Fibroblast of lung (primary cell): ENCODE results near the gene ZNF543. TPM values are rescaled to one million over a fixed set of nuclear protein-coding genes. Genes with fewer than 3 reads are reported as not detected.
A peak's percentile ranks its signal among the peaks of the same experiment; 100 is the strongest.
"Not testable (repeated sequence)": the region's sequence is repeated elsewhere in the genome, so short reads cannot be mapped to it uniquely, and the experiment has no call there.

Source experiments
- DNase-seq, 2 donors: peaks; one replicate each; pipeline versions ENCODE4 v3.0.0 to v3.0.0-alpha.2; 2010; ENCODE audit warnings: low read depth in 2 of 2
- H2AFZ ChIP-seq: 2 replicates; pipeline ENCODE4 v1.5.1; 2012; ENCODE audit warnings: low read length, control low read depth, inconsistent platforms
- H3K27ac ChIP-seq: 2 replicates; pipeline ENCODE4 v1.5.1; 2011; ENCODE audit warnings: low read length, control low read depth; ENCODE audit not compliant: insufficient read depth
- H3K27me3 ChIP-seq: 2 replicates; pipeline ENCODE4 v1.5.1; 2011; ENCODE audit warnings: mild to moderate bottlenecking, low read length; ENCODE audit not compliant: control insufficient read depth, insufficient read depth
- H3K36me3 ChIP-seq: 2 replicates; pipeline ENCODE4 v1.5.1; 2011; ENCODE audit warnings: low read length; ENCODE audit not compliant: control insufficient read depth, insufficient read depth
- H3K4me1 ChIP-seq: 2 replicates; pipeline ENCODE4 v1.5.1; 2011; ENCODE audit warnings: low read length; ENCODE audit not compliant: control insufficient read depth, insufficient read depth; ENCODE audit errors: extremely low read depth
- H3K4me2 ChIP-seq: 2 replicates; pipeline ENCODE4 v1.5.1; 2011; ENCODE audit warnings: low read length, control low read depth; ENCODE audit not compliant: insufficient read depth; ENCODE audit errors: extremely low read depth
- H3K4me3 ChIP-seq, 4 experiments: fragments of 200-600 bp in 1 of 4; sonication (generic) in 1 of 4; replicated peaks in 1 of 4; 2 replicates each; pipeline ENCODE4 v1.5.1; 2011 to 2016; ENCODE audit warnings: low read length in 4 of 4, low read depth in 3 of 4, mild to moderate bottlenecking in 3 of 4, control low read depth in 2 of 4, inconsistent platforms in 1 of 4, mixed read lengths in 1 of 4; ENCODE audit not compliant: insufficient read depth in 1 of 4; ENCODE audit errors: control extremely low read depth in 1 of 4
- H3K79me2 ChIP-seq: 2 replicates; pipeline ENCODE4 v1.5.1; 2012; ENCODE audit warnings: mild to moderate bottlenecking, low read length, inconsistent platforms; ENCODE audit not compliant: control insufficient read depth, insufficient read depth
- H3K9ac ChIP-seq: 2 replicates; pipeline ENCODE4 v1.5.1; 2011; ENCODE audit warnings: mild to moderate bottlenecking, low read length, control low read depth; ENCODE audit not compliant: insufficient read depth
- H3K9me3 ChIP-seq: 2 replicates; pipeline ENCODE4 v1.5.1; 2012; ENCODE audit warnings: low read depth, low read length; ENCODE audit not compliant: control insufficient read depth, insufficient read depth
- H4K20me1 ChIP-seq: 2 replicates; pipeline ENCODE4 v1.5.1; 2011; ENCODE audit warnings: low read length; ENCODE audit not compliant: control insufficient read depth, insufficient read depth; ENCODE audit errors: extremely low read depth
- CTCF ChIP-seq, 2 donors: IDR thresholded peaks in 1 of 2; conservative IDR thresholded peaks in 1 of 2; 1 replicate in 1 of 2; 2 replicates in 1 of 2; pipeline ENCODE4 v1.5.1; 2011 to 2012; ENCODE audit warnings: low read length in 2 of 2, control low read depth in 1 of 2, inconsistent platforms in 1 of 2, low read depth in 1 of 2, mild to moderate bottlenecking in 1 of 2
- EZH2 ChIP-seq: IDR thresholded peaks from 2 replicates; pipeline ENCODE4 v1.5.1; 2012; ENCODE audit warnings: low read length, control low read depth, mild to moderate bottlenecking; ENCODE audit errors: missing control alignments
- polyA plus RNA-seq, 2 donors: library from polyadenylated mRNA; depleted of rRNA in 1 of 2; stranded (reverse) in 1 of 2; unstranded in 1 of 2; fragments of >200 nt; gene quantifications; 2 replicates each; pipeline ENCODE4 v1.2.1, GENCODE V29; 2011 to 2012; ENCODE audit warnings: missing spikeins in 1 of 2
- total RNA-seq: library from RNA; depleted of rRNA; stranded (reverse); fragments of >200 nt; gene quantifications from 2 replicates; pipeline ENCODE4 v1.2.1, GENCODE V29; 2014

Gene ZNF543
- total and polyA plus RNA-seq, 2 donors (not counting 1 experiment from before 2014, with no cell fraction given), result 2.8 to 12.9 TPM

GRCh38 chr19:57363688-57364181 lies 43.5 kb downstream of the ZNF543 start:
- Histone ChIP-seq H3K9ac (peak overlapping the region; percentile 84), H2AFZ (peak overlapping the region; percentile 70), H4K20me1 (no peaks in the 10 kb centered on the region), H3K4me1 (peaks cover 3% of the 10 kb centered on the region), H3K79me2 (peaks cover 12% of the 10 kb centered on the region), H3K9me3 (no peaks in the 10 kb centered on the region), H3K27ac (peak overlapping the region; percentile 88), H3K27me3 (no peaks in the 10 kb centered on the region), H3K36me3 (no peaks in the 10 kb centered on the region), H3K4me2 (peak overlapping the region; percentile 90), H3K4me3 (peak overlapping the region; percentile 58 to 93 (median 84))
- DNase-seq, result peak in 1 of 2 donors; percentile 12
- TF ChIP-seq EZH2 (no peak), CTCF (conservative IDR thresholded peaks at IDR 0.05 in 1 of 2, IDR thresholded peaks at IDR 0.05 in 1 of 2; ENCODE audit: low read depth in 1 of 2, low read length in 2 of 2) (no peak)

- no peak for DNase-seq
- no peak overlapping the region for H3K4me3 ChIP-seq
- H3K79me2 ChIP-seq, result peaks cover 12% of the 10 kb centered on the region
- H3K27ac ChIP-seq, result no peak overlapping the region
- no peak overlapping the region for H3K4me2 ChIP-seq
- peaks cover 3% of the 10 kb centered on the region for H3K4me1 ChIP-seq
- H4K20me1 ChIP-seq, result no peaks in the 10 kb centered on the region
- H3K9ac ChIP-seq, result no peak overlapping the region
- H3K27me3 ChIP-seq, result no peaks in the 10 kb centered on the region
- TF ChIP-seq CTCF (conservative IDR thresholded peaks at IDR 0.05 in 1 of 2, IDR thresholded peaks at IDR 0.05 in 1 of 2; ENCODE audit: low read depth in 1 of 2, low read length in 2 of 2), result no peak
- no peaks in the 10 kb centered on the region for H3K9me3 ChIP-seq
- no peak overlapping the region for H2AFZ ChIP-seq
- H3K36me3 ChIP-seq, result no peaks in the 10 kb centered on the region
Observed at GRCh38 chr19:57366776-57367175, 46.5 kb downstream of the ZNF543 start.

GRCh38 chr19:57374179-57374578 lies 53.9 kb downstream of the ZNF543 start:
- Histone ChIP-seq H3K36me3 (peaks cover 4% of the 10 kb centered on the region), H3K27me3 (no peaks in the 10 kb centered on the region), H4K20me1 (no peaks in the 10 kb centered on the region), H3K4me3 (no peak overlapping the region), H3K4me1 (no peaks in the 10 kb centered on the region), H3K4me2 (no peak overlapping the region), H3K9ac (no peak overlapping the region), H3K27ac (no peak overlapping the region), H3K79me2 (no peaks in the 10 kb centered on the region), H2AFZ (no peak overlapping the region), H3K9me3 (peaks cover 10% of the 10 kb centered on the region)
- DNase-seq, result no peak
- TF ChIP-seq EZH2 (no peak), CTCF (conservative IDR thresholded peaks at IDR 0.05 in 1 of 2, IDR thresholded peaks at IDR 0.05 in 1 of 2; ENCODE audit: low read depth in 1 of 2, low read length in 2 of 2) (no peak)

GRCh38 chr19:57374647-57375046 lies 54.4 kb downstream of the ZNF543 start:
- not testable (repeated sequence) for H3K4me1 ChIP-seq, H3K27me3 ChIP-seq, H3K4me3 ChIP-seq, H3K9ac ChIP-seq, H3K36me3 ChIP-seq, H3K27ac ChIP-seq, DNase-seq, H3K79me2 ChIP-seq, H4K20me1 ChIP-seq, H3K4me2 ChIP-seq, H2AFZ ChIP-seq
- H3K9me3 ChIP-seq, result peaks cover 10% of the 10 kb centered on the region
